Lower lobe of right lung (tissue), 2 donors: ENCODE measurements around the gene CHERP. TPM values are rescaled to one million over a fixed set of nuclear protein-coding genes. Genes with fewer than 3 reads are reported as not detected.
"Not testable (repeated sequence)": the region's sequence is repeated elsewhere in the genome, so short reads cannot be mapped to it uniquely, and the experiment has no call there.

ENCODE experiments used
- ATAC-seq, 2 donors: fragments of 200-7000 bp; cut with Tn5 transposase; one replicate each; pipeline ENCODE4 v1.9.1; 2020 to 2022; ENCODE audit warnings: mild to moderate bottlenecking in 2 of 2, moderate library complexity in 2 of 2
- DNase-seq: peaks from one replicate; pipeline ENCODE4 v3.0.0-alpha.2; 2020
- H3K27ac ChIP-seq: fragments of 200-600 bp; one replicate; pipeline ENCODE4 v1.8.0; 2022
- H3K27me3 ChIP-seq: fragments of 200-600 bp; one replicate; pipeline ENCODE4 v1.8.0; 2022; ENCODE audit warnings: low read depth
- H3K36me3 ChIP-seq: fragments of 200-600 bp; one replicate; pipeline ENCODE4 v1.8.0; 2022; ENCODE audit warnings: mild to moderate bottlenecking
- H3K4me1 ChIP-seq: fragments of 200-600 bp; one replicate; pipeline ENCODE4 v1.8.0; 2022
- H3K4me3 ChIP-seq: fragments of 200-600 bp; one replicate; pipeline ENCODE4 v1.8.0; 2022; ENCODE audit warnings: mild to moderate bottlenecking
- H3K9me3 ChIP-seq: fragments of 200-600 bp; one replicate; pipeline ENCODE4 v1.8.0; 2022
- intact Hi-C: fragments of 100-400 bp; cut with DNase I; formaldehyde crosslinking; loops from one replicate; pipeline ENCODE4 v1.11.0; 2022
- total RNA-seq: library from RNA; stranded (reverse); fragmentation: NEBNext Ultra II Directional; extraction: Animal tissue kit (Norgen Biotek cat#: 25700); gene quantifications from one replicate; pipeline ENCODE4 v1.2.1, GENCODE V29; 2021
- TF ChIP-seq, protein P1 (sequence below): fragments of 200-600 bp; IDR thresholded peaks from one replicate; pipeline ENCODE4 v1.8.0; 2022; ENCODE audit warnings: antibody characterized with exemption, mild to moderate bottlenecking
- donor health status: DM: no; HTN: yes; CAD: no; lungs with severe emphysema.

CHERP gene
- total RNA-seq, 1 donor from 2014 or later = 35.4 TPM

DNA sequence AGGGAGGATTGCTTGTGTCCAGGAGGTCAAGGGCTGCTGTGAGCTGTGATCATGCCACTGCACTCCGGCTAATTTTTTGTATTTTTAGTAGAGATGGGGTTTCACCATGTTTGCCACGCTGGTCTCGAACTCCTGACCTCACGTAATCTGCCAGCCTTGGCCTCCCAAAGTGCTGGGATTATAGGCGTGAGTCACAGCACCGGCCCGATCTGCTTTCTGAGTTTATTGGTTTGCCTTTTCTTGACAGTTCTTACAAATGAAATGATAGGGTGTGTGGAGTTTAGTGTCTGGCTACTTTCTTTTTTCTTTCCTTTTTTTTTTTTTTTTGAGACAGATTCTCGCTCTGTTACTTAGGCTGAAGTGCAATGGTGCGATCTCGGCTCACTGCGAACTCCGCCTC is 45.2 kb downstream of the CHERP start:
- Histone ChIP-seq H3K9me3 (no peaks in the 10 kb centered on the region), H3K4me3 (peak overlapping the region; percentile 74), H3K36me3 (peaks cover 15% of the 10 kb centered on the region), H3K27ac (no peak overlapping the region), H3K4me1 (peaks cover 14% of the 10 kb centered on the region), H3K27me3 (no peaks in the 10 kb centered on the region)
- TF ChIP-seq, protein P1, sequence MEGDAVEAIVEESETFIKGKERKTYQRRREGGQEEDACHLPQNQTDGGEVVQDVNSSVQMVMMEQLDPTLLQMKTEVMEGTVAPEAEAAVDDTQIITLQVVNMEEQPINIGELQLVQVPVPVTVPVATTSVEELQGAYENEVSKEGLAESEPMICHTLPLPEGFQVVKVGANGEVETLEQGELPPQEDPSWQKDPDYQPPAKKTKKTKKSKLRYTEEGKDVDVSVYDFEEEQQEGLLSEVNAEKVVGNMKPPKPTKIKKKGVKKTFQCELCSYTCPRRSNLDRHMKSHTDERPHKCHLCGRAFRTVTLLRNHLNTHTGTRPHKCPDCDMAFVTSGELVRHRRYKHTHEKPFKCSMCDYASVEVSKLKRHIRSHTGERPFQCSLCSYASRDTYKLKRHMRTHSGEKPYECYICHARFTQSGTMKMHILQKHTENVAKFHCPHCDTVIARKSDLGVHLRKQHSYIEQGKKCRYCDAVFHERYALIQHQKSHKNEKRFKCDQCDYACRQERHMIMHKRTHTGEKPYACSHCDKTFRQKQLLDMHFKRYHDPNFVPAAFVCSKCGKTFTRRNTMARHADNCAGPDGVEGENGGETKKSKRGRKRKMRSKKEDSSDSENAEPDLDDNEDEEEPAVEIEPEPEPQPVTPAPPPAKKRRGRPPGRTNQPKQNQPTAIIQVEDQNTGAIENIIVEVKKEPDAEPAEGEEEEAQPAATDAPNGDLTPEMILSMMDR = no peak
- no peak for DNase-seq
- ATAC-seq = no peak
- intact Hi-C loops = no loop called here

DNA sequence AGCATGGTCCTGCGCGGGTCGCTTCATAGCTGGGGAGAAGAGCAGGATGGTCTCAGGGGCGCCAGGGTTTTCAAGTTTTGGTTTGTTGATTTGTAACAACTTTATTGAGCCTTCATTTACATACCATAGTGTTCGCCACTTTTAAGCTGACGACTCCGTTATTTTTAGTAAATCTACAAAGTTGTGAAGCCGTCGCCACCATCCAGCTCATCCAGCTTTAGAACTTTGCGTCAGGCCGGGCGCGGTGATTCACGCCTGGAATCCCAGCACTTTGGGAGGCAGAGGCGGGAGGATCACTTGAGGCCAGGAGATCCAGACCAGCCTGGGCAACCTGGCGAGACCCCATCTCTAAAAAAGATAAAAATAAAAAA is 45.6 kb downstream of the CHERP start:
- Histone ChIP-seq H3K27ac (peak overlapping the region; percentile 59), H3K9me3 (no peaks in the 10 kb centered on the region), H3K27me3 (no peaks in the 10 kb centered on the region), H3K4me3 (peak overlapping the region; percentile 74), H3K36me3 (peaks cover 12% of the 10 kb centered on the region), H3K4me1 (peaks cover 14% of the 10 kb centered on the region)
- intact Hi-C loops = no loop called here
- TF ChIP-seq, protein P1 = no peak
- ATAC-seq (peak in 1 of 2 donors; percentile 1), DNase-seq (no peak)

- Histone ChIP-seq H3K27ac (peak within 1 kb of the TSS; percentile 80), H3K27me3 (no peaks in the 10 kb centered on the region), H3K4me3 (peak within 1 kb of the TSS; percentile 74), H3K4me1 (peaks cover 14% of the 10 kb centered on the region), H3K36me3 (peaks cover 7% of the 10 kb centered on the region), H3K9me3 (no peaks in the 10 kb centered on the region)
- ATAC-seq (peak; percentile 100), DNase-seq (peak; percentile 99)
- TF ChIP-seq, protein P1 = peak; percentile 16
- intact Hi-C loops = no loop called here
Observed at GRCh38 chr19:16495982-16496612, 46.1 kb downstream of the CHERP start, which contains the start of the genes C19orf44 and CALR3. Gene C19orf44 (plus strand): TSS chr19:16496394. CDS start chr19:16500793, 4,399 bp downstream. Gene CALR3 (minus strand): TSS chr19:16496167. CDS start chr19:16496129, 38 bp downstream.

- DNase-seq, intact Hi-C loops, H3K27ac ChIP-seq, H3K4me1 ChIP-seq, H3K27me3 ChIP-seq, H3K4me3 ChIP-seq, H3K36me3 ChIP-seq, ATAC-seq, H3K9me3 ChIP-seq: not testable (repeated sequence)
Observed at GRCh38 chr19:16486476-16486875, 55.8 kb downstream of the CHERP start.

GRCh38 chr19:16482745-16483144 is 59.5 kb downstream of the CHERP start:
- Histone ChIP-seq H3K27me3 (no peaks in the 10 kb centered on the region), H3K4me1 (no peaks in the 10 kb centered on the region), H3K36me3 (no peaks in the 10 kb centered on the region), H3K27ac (no peak overlapping the region), H3K9me3 (no peaks in the 10 kb centered on the region), H3K4me3 (no peak overlapping the region)
- DNase-seq (no peak), ATAC-seq (no peak)
- intact Hi-C loops = no loop called here
- TF ChIP-seq, protein P1 = no peak

DNA sequence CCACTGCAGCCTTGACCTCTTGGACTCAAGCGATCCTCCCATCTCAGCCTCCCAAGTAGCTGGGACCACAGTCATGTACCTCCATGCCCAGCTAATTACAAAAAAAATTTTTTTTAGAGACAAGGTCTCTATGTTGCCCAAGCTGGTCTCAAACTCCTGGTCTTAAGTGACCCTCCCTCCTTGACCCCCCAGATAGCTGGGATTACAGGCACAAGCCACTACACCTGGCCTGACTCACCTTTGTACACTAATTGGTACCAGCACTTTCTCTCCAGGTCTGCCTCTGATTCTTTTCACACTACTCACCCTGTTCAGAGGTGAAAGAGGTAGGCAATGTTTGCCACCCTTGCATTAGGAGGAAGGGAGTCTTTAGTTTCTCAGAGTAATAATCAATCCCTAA is 64.9 kb downstream of the CHERP start:
- intact Hi-C loops = no loop called here
- TF ChIP-seq, protein P1 = no peak
- no peak for ATAC-seq

More for the DNA sequence above, 64.9 kb downstream of the CHERP start:
- H3K27me3 ChIP-seq = no peaks in the 10 kb centered on the region
- H3K36me3 ChIP-seq = no peaks in the 10 kb centered on the region
- DNase-seq = no peak
- no peak overlapping the region for H3K27ac ChIP-seq
- H3K9me3 ChIP-seq = no peaks in the 10 kb centered on the region
- no peaks in the 10 kb centered on the region for H3K4me1 ChIP-seq
- no peak overlapping the region for H3K4me3 ChIP-seq
